ENCODE results near the gene SPRY4.

Gene SPRY4

DNA sequence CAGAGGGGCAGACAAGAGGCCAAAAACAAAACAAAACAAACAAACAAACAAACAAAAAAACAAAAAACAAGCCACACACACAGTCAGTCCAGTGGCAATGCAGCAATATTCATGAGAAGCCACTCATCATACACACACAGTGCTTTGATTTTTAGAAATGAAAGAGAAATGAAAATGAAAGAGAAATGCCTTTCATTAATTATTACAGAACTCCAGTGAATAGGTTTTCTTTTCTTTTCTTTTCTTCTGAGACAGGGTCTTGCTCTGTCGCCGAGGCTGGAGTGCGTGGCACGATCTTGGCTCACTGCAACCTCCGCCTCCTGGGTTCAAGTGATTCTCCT lies 36.9 kb downstream of the SPRY4 start:
- no peak overlapping the region for H3K4ac ChIP-seq (ENCODE audit: low read length)
- DNase-seq (ENCODE audit: low spot score), result no peak
- peaks cover 0 to 5% of the 10 kb centered on the region in 2 donors for H3K9me3 ChIP-seq (replicated peaks in 1 of 2; ENCODE audit: control insufficient read depth in 2 of 2, insufficient read depth in 1 of 2, low read depth in 1 of 2, low read length in 2 of 2)
- H3K27me3 ChIP-seq (ENCODE audit: control insufficient read depth in 3 of 3, insufficient read depth in 3 of 3, low read depth in 1 of 3, low read length in 3 of 3), result no peaks in the 10 kb centered on the region
- H3K27ac ChIP-seq (replicated peaks; ENCODE audit: low read length), result no peak overlapping the region
- no peak overlapping the region for H4K8ac ChIP-seq (ENCODE audit: low read depth, low read length)
- no peak overlapping the region for H3K14ac ChIP-seq (ENCODE audit: low read length)
- H2AK5ac ChIP-seq (ENCODE audit: low read depth, low read length), result no peak overlapping the region
- H3K9ac ChIP-seq (ENCODE audit: low read depth, low read length, poor library complexity), result no peak overlapping the region
- H3K18ac ChIP-seq (ENCODE audit: low read length), result peak overlapping the region; percentile 89
- H3K79me1 ChIP-seq (ENCODE audit: low read depth, low read length), result no peaks in the 10 kb centered on the region
- no CpG with 5 or more reads among the region's 5 CpGs for WGBS, 2 donors (ENCODE audit: extremely low coverage in 2 of 2, insufficient read length in 2 of 2, insufficient replicate concordance in 1 of 2)
- no peak overlapping the region for H4K91ac ChIP-seq (ENCODE audit: low read depth, low read length, poor library complexity)
- no peak overlapping the region for H3K4me2 ChIP-seq (ENCODE audit: insufficient read depth, low read length, poor library complexity, severe bottlenecking)
- H2BK12ac ChIP-seq (ENCODE audit: low read length), result no peak overlapping the region
- peaks cover 12 to 15% of the 10 kb centered on the region in 2 donors for H3K4me1 ChIP-seq (ENCODE audit: control insufficient read depth in 2 of 2, insufficient read depth in 1 of 2, low read depth in 1 of 2, low read length in 2 of 2)
- H3K23ac ChIP-seq (ENCODE audit: low read depth, low read length, poor library complexity), result no peak overlapping the region
- peaks cover 0 to 6% of the 10 kb centered on the region in 2 donors for H3K36me3 ChIP-seq (replicated peaks in 1 of 2; ENCODE audit: control insufficient read depth in 2 of 2, insufficient read depth in 2 of 2, low read length in 2 of 2)
- no peak overlapping the region for H2BK5ac ChIP-seq (ENCODE audit: low read length)
- no peak overlapping the region for H2BK15ac ChIP-seq (ENCODE audit: low read length)
- no peak overlapping the region for H2BK120ac ChIP-seq (ENCODE audit: low read depth, low read length)
- H2AFZ ChIP-seq (ENCODE audit: low read length), result peak overlapping the region; percentile 80
- no peak overlapping the region for H3K4me3 ChIP-seq (ENCODE audit: low read length in 2 of 2)

DNA sequence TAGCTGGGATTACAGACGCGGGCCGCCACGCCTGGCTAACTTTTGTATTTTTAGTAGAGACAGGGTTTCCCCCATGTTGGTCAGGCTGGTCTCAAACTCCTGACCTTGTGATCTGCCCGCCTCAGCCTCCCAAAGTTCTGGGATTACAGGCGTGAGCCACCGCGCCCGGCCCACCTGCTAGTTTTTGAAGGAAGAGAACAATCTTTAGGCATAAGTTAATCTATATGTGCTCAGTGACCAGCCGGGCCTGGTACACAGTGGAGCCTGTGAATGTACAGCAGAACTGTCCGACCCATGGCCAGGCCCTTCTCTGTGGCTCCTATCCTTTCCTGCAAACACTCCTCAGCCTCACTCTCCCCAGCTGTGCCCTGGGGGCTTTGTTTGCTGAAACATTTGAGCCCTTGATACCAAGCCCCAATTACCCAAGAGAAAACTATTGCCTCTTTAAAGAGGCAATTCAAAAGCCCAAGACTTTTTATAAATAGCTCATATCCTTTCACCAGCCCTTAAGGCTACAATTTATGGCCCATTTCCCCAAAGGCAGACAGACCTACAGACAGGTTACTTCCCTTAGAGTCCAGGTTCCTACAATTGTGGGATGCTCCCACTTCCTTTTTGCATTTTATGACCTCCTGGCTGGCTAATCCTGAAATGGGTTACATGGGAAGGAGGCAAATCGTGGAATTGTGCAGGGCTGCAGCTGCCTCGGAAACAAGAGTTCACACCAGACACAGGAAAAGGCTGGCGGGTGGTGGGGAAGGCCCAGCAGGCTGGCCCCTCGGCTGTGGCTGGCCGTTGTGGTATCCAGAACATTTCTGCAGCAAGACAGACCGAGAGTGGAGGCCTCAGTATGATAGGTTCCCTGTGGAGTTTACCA lies 37.5 kb downstream of the SPRY4 start:
- no peak overlapping the region for H3K14ac ChIP-seq (ENCODE audit: low read length)
- H4K91ac ChIP-seq (ENCODE audit: low read depth, low read length, poor library complexity), result no peak overlapping the region
- H3K27ac ChIP-seq (replicated peaks; ENCODE audit: low read length), result no peak overlapping the region
- peaks cover 0 to 6% of the 10 kb centered on the region in 2 donors for H3K36me3 ChIP-seq (replicated peaks in 1 of 2; ENCODE audit: control insufficient read depth in 2 of 2, insufficient read depth in 2 of 2, low read length in 2 of 2)
- H2BK120ac ChIP-seq (ENCODE audit: low read depth, low read length), result no peak overlapping the region
- peaks cover 0 to 5% of the 10 kb centered on the region in 2 donors for H3K9me3 ChIP-seq (replicated peaks in 1 of 2; ENCODE audit: control insufficient read depth in 2 of 2, insufficient read depth in 1 of 2, low read depth in 1 of 2, low read length in 2 of 2)
- no peak for DNase-seq (ENCODE audit: low spot score)
- no peak overlapping the region for H2BK15ac ChIP-seq (ENCODE audit: low read length)
- H3K79me1 ChIP-seq (ENCODE audit: low read depth, low read length), result no peaks in the 10 kb centered on the region
- no peak overlapping the region for H3K4me3 ChIP-seq (ENCODE audit: low read length in 2 of 2)
- H2AFZ ChIP-seq (ENCODE audit: low read length), result peak overlapping the region; percentile 80
- peak overlapping the region; percentile 8 for H3K23ac ChIP-seq (ENCODE audit: low read depth, low read length, poor library complexity)
- H4K8ac ChIP-seq (ENCODE audit: low read depth, low read length), result no peak overlapping the region
- H3K4ac ChIP-seq (ENCODE audit: low read length), result no peak overlapping the region
- peak overlapping the region; percentile 89 for H3K18ac ChIP-seq (ENCODE audit: low read length)
- no peak overlapping the region for H2BK5ac ChIP-seq (ENCODE audit: low read length)
- peak overlapping the region; percentile 42 for H2AK5ac ChIP-seq (ENCODE audit: low read depth, low read length)
- WGBS, 2 donors (ENCODE audit: extremely low coverage in 2 of 2, insufficient read length in 2 of 2, insufficient replicate concordance in 1 of 2), result no CpG with 5 or more reads among the region's 17 CpGs
- no peak overlapping the region for H2BK12ac ChIP-seq (ENCODE audit: low read length)
- H3K27me3 ChIP-seq (ENCODE audit: control insufficient read depth in 3 of 3, insufficient read depth in 3 of 3, low read depth in 1 of 3, low read length in 3 of 3), result no peaks in the 10 kb centered on the region
- H3K9ac ChIP-seq (ENCODE audit: low read depth, low read length, poor library complexity), result no peak overlapping the region
- peaks cover 12 to 15% of the 10 kb centered on the region in 2 donors for H3K4me1 ChIP-seq (ENCODE audit: control insufficient read depth in 2 of 2, insufficient read depth in 1 of 2, low read depth in 1 of 2, low read length in 2 of 2)
- no peak overlapping the region for H3K4me2 ChIP-seq (ENCODE audit: insufficient read depth, low read length, poor library complexity, severe bottlenecking)

DNA sequence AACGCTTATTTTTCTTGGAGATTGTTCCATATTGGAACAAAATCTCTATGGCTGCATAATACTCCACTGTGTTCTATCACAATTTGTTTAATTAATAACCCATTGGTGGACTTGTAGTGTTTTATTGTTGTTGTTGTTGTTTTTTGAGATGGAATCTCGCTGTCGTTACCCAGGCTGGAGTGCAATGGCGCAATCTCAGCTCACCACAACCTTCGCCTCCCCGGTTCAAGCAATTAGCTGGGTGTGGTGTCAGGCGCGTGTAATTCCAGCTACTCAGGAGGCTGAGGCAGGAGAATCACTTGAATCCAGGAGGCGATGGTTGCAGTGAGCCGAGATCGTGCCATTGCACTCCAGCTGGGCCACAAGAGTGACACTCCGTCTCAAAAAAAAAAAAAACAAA lies 38.7 kb downstream of the SPRY4 start:
- Histone ChIP-seq H2BK12ac (ENCODE audit: low read length) (no peak overlapping the region), H4K8ac (ENCODE audit: low read depth, low read length) (no peak overlapping the region), H2AFZ (ENCODE audit: low read length) (no peak overlapping the region), H3K27me3 (ENCODE audit: control insufficient read depth in 3 of 3, insufficient read depth in 3 of 3, low read depth in 1 of 3, low read length in 3 of 3) (no peaks in the 10 kb centered on the region), H3K18ac (ENCODE audit: low read length) (no peak overlapping the region), H3K14ac (ENCODE audit: low read length) (no peak overlapping the region), H4K91ac (ENCODE audit: low read depth, low read length, poor library complexity) (no peak overlapping the region), H3K4me2 (ENCODE audit: insufficient read depth, low read length, poor library complexity, severe bottlenecking) (no peak overlapping the region), H2BK15ac (ENCODE audit: low read length) (no peak overlapping the region), H3K9me3 (replicated peaks in 1 of 2; ENCODE audit: control insufficient read depth in 2 of 2, insufficient read depth in 1 of 2, low read depth in 1 of 2, low read length in 2 of 2) (no peaks in the 10 kb centered on the region), H3K27ac (replicated peaks; ENCODE audit: low read length) (no peak overlapping the region), H3K4me1 (ENCODE audit: control insufficient read depth in 2 of 2, insufficient read depth in 1 of 2, low read depth in 1 of 2, low read length in 2 of 2) (peaks cover 16 to 22% of the 10 kb centered on the region in 2 donors), H3K36me3 (replicated peaks in 1 of 2; ENCODE audit: control insufficient read depth in 2 of 2, insufficient read depth in 2 of 2, low read length in 2 of 2) (no peaks in the 10 kb centered on the region), H2BK5ac (ENCODE audit: low read length) (no peak overlapping the region), H3K23ac (ENCODE audit: low read depth, low read length, poor library complexity) (no peak overlapping the region), H3K79me1 (ENCODE audit: low read depth, low read length) (no peaks in the 10 kb centered on the region), H3K9ac (ENCODE audit: low read depth, low read length, poor library complexity) (no peak overlapping the region), H3K4me3 (ENCODE audit: low read length in 2 of 2) (no peak overlapping the region), H3K4ac (ENCODE audit: low read length) (no peak overlapping the region), H2BK120ac (ENCODE audit: low read depth, low read length) (no peak overlapping the region), H2AK5ac (ENCODE audit: low read depth, low read length) (no peak overlapping the region)
- DNase-seq (ENCODE audit: low spot score), result no peak
- no CpG with 5 or more reads among the region's 12 CpGs for WGBS, 2 donors (ENCODE audit: extremely low coverage in 2 of 2, insufficient read length in 2 of 2, insufficient replicate concordance in 1 of 2)

DNA sequence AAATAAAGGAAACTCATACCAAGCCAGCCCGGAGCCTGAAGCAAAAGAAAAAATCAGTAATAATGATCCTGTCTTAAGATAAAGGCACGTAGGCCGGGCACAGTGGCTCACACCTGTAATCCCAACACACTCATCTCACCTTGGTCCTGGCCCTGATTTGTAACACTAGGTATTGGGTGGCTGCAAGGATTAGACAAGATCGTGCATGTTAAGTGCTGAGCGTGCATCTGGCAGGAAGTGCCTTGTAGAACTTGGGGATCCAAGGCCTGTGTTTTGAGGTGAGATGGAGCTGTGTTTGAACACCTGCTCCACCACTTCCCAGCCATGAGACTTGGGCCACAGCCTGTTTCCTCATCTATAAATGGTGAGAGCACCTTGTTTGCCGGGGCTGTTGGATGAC lies 41.5 kb downstream of the SPRY4 start:
- H3K9ac ChIP-seq (ENCODE audit: low read depth, low read length, poor library complexity), result no peak overlapping the region
- no peak overlapping the region for H4K8ac ChIP-seq (ENCODE audit: low read depth, low read length)
- no peak overlapping the region for H3K18ac ChIP-seq (ENCODE audit: low read length)
- H3K4me1 ChIP-seq (ENCODE audit: control insufficient read depth in 2 of 2, insufficient read depth in 1 of 2, low read depth in 1 of 2, low read length in 2 of 2), result peaks cover 20 to 26% of the 10 kb centered on the region in 2 donors
- no peak overlapping the region for H3K4ac ChIP-seq (ENCODE audit: low read length)
- H3K9me3 ChIP-seq (replicated peaks in 1 of 2; ENCODE audit: control insufficient read depth in 2 of 2, insufficient read depth in 1 of 2, low read depth in 1 of 2, low read length in 2 of 2), result no peaks in the 10 kb centered on the region
- H2AFZ ChIP-seq (ENCODE audit: low read length), result no peak overlapping the region
- no peak overlapping the region for H3K4me3 ChIP-seq (ENCODE audit: low read length in 2 of 2)
- H3K36me3 ChIP-seq (replicated peaks in 1 of 2; ENCODE audit: control insufficient read depth in 2 of 2, insufficient read depth in 2 of 2, low read length in 2 of 2), result no peaks in the 10 kb centered on the region
- no peak overlapping the region for H3K14ac ChIP-seq (ENCODE audit: low read length)
- DNase-seq (ENCODE audit: low spot score), result no peak
- no peak overlapping the region for H4K91ac ChIP-seq (ENCODE audit: low read depth, low read length, poor library complexity)
- H3K23ac ChIP-seq (ENCODE audit: low read depth, low read length, poor library complexity), result no peak overlapping the region
- H3K27me3 ChIP-seq (ENCODE audit: control insufficient read depth in 3 of 3, insufficient read depth in 3 of 3, low read depth in 1 of 3, low read length in 3 of 3), result no peaks in the 10 kb centered on the region
- H2BK12ac ChIP-seq (ENCODE audit: low read length), result no peak overlapping the region
- no peak overlapping the region for H2AK5ac ChIP-seq (ENCODE audit: low read depth, low read length)
- H3K27ac ChIP-seq (replicated peaks; ENCODE audit: low read length), result no peak overlapping the region
- H2BK15ac ChIP-seq (ENCODE audit: low read length), result no peak overlapping the region
- H2BK120ac ChIP-seq (ENCODE audit: low read depth, low read length), result no peak overlapping the region
- H3K79me1 ChIP-seq (ENCODE audit: low read depth, low read length), result no peaks in the 10 kb centered on the region
- no CpG with 5 or more reads among the region's 6 CpGs for WGBS, 2 donors (ENCODE audit: extremely low coverage in 2 of 2, insufficient read length in 2 of 2, insufficient replicate concordance in 1 of 2)
- no peak overlapping the region for H2BK5ac ChIP-seq (ENCODE audit: low read length)
- H3K4me2 ChIP-seq (ENCODE audit: insufficient read depth, low read length, poor library complexity, severe bottlenecking), result no peak overlapping the region
